GM19035 (cell line): ENCODE results near the gene NCDN.

Source experiments
- ATAC-seq: cut with Tn5 transposase; IDR thresholded peaks from one replicate; pipeline ENCODE4 v1.9.1; 2021; ENCODE audit not compliant: unreplicated experiment

NCDN gene, protein sequence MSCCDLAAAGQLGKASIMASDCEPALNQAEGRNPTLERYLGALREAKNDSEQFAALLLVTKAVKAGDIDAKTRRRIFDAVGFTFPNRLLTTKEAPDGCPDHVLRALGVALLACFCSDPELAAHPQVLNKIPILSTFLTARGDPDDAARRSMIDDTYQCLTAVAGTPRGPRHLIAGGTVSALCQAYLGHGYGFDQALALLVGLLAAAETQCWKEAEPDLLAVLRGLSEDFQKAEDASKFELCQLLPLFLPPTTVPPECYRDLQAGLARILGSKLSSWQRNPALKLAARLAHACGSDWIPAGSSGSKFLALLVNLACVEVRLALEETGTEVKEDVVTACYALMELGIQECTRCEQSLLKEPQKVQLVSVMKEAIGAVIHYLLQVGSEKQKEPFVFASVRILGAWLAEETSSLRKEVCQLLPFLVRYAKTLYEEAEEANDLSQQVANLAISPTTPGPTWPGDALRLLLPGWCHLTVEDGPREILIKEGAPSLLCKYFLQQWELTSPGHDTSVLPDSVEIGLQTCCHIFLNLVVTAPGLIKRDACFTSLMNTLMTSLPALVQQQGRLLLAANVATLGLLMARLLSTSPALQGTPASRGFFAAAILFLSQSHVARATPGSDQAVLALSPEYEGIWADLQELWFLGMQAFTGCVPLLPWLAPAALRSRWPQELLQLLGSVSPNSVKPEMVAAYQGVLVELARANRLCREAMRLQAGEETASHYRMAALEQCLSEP

DNA sequence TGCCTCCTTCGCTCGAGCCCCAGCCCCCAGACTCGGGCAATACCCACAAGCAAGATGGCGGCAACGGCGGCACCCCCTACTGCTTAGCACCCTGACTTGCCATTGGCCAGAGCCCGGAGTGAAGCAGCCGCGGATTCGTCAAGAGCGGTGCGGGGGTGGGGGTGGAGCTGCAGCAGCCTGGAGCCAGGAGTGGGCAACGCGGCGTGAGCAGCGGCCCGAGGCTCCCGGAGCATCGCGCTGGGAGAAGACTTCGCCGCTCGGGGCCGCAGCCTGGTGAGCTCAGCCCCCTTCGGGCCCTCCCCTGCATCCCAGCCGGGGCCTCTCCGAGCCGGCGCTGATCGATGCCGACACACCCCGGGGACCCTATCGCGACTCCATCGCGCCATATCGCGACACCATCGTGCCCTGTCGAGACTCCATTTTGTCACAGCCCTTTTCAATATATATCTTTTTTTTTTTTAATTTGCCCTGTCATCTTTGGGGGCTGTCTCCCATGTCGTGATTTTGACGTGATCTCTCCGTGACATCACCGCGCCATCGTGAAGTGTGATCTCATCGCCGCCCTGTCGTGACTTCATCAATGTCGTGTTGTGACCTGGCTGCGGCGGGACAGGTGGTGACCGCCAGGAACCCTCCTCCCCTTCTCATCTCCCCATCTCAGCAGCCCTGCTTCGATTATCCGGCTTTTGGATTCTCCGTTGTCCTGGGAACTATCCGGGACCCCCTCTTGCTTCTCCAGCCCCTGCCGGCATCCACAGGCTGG is at the start of gene NCDN:
Gene NCDN, plus strand, starts transcription at position 189 of the 763 bp plus-strand sequence. Its CDS starts 392 bp downstream, at position 581.
- peak; percentile 86 for ATAC-seq

DNA sequence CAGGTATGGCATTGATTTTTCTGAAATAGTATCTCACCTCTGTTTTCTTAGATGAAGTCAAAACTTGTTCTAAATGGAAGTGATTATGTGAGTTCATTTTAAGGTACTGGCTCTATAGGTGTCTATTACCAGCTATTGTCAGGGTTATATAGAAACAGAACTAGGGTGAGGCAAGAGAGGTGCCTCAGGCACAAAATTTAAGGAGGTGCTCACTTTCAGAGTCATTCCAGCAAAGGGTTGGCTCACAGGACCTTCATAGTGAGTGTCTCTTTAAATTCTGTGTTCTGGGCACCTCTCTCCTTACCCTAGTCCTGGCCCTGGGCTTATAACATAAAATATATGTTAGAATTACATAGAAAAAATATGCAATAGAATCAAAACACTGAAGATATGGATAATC is 49.7 kb upstream of the NCDN start:
- no peak for ATAC-seq

DNA sequence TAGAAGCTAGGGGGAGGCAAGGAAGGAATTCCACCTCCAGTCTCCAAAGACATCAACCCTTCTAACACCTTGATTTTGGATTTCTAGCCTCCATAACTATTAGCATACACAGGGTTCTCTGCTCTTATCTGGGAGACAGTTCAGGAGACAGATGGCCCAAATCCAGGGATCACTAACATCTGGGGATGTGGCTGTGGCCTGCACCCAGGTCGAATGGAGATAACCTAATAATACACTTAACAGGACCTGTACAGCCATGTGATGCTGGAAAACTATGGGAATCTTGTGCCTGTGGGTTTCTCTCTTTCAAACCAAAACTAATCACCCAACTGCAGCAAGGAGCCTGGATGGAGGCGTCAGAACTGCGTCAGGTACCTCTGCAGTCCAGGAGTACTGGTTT is 48.0 kb upstream of the NCDN start:
- no peak for ATAC-seq

DNA sequence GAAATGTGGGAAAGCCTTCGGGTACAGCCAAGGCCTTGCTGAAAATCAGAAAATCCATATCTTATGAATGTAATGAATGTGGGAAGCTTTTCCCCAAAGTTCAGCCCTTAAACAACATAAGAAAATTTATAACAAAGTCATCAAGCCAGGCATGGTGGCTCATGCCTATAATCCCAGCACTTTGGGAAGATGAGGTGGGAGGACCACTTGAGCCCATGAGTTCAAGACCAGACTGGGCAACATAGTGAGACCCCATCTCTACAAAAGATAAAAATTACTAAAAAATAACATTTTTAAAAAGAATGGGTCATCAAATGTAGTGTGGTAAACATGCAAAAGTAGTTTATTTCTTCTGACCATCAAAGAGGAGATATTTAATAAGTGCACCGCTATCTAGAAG is 46.3 kb upstream of the NCDN start:
- no peak for ATAC-seq

DNA sequence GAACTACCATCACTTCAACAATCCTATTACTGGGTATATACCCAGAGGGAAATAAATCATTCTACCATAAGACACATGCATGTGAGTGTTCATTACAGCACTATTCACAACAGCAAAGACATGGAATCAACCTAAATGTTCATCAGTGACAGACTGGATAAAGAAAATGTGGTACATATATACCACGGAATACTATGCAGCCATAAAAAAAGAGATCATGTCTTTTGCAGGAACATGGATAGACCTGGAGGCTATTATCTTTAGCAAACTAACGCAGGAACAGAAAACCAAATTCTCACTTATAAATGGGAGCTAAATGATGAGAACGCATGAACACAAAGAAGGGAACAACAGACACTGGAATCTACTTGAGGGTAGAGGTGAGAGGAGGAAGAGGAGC is 39.4 kb upstream of the NCDN start:
- no peak for ATAC-seq

DNA sequence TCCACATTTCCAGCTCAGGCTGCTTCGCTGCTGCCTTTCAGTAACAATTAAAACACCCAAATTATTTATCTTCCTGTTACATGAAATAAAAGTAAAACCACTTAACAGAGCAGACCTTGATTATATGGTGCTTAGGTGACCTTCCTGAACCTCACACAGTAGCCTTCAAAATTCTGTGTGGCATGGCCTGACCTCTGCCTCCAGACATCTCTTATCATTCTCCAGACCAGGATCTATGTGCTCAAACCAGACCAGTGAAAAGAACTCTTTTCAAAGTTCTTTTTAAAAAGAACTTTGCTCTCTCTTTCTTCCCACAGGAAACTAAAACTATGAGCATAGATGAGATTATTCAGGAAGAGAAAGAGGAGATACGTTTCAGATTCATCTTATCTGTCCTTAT is 38.2 kb upstream of the NCDN start:
- no peak for ATAC-seq

DNA sequence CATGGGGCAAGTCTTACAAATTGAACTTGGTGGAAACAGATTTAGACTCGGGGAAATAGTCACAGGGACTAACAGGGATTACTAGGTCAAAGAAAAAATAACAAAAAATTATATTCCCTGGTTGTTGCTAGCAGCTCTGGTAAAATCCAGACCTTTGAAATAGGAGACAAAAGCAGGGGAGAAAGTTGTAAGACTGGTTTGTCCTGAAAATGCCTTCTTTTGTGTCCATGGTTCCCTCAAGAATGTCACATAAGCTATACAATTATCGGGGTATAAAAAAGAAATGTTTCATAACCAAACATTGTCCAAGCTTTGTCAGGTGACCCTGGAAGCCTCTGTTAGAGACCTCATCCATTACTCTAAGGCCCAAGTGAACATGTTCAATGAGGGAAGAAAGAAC is 33.5 kb upstream of the NCDN start:
- no peak for ATAC-seq

DNA sequence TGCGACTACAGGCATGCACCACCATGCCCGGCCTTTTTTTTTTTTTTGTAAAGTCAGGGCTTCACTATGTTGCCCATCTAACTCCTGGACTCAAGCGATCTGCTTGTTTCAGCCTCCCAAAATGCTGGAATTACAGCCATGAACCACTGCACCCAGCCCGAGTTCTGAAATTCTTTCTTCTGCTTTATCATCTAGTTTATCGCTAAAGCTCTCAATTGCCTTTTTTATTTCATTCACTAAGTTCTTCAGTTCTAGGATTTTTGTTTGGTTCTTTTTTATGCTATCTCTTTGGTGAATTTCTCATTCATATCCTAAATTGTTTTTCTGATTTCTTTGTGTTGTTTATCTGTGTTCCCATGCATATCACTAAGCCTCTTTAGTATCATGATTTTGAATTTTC is 27.4 kb upstream of the NCDN start:
- ATAC-seq: no peak

DNA sequence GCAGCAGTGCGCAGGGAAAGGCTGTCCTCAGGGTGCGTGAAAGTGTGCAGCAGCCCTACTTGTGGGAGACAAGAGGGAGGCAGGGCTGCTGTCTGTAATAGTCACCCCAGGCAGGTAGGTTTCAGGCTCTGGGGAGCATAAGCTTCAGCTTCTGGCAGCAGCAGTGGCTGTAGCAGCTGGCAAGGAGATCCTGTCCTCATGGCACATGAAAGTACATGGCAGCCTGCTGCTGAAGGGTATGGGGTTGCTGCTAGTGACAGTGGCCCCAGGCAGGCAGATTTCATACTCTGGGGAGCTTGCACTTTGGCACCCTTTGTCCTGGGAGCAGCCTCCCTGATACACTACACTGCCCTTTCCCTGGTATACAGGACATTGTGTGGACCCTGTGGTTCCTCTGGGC is 26.7 kb upstream of the NCDN start:
- ATAC-seq: no peak

DNA sequence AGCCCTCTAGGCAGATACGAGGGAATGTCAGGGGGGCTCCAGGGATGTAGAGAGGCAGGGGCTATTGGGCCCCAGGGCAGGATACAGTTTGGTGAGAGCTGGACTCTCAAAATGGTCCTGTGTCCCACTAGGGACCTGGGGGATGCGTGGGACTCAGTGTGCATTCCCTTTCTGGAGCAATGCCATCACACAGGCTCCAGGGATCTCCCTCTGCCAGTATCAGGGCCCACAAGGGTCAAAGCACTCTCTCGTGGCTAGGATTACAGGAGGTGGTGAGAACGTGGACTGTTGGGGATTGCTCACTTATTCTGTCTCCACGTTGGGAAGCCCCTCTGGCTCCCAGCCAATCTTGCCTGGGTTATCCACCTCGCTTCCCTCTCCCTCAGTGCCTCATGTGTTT is 26.2 kb upstream of the NCDN start:
- ATAC-seq: no peak

DNA sequence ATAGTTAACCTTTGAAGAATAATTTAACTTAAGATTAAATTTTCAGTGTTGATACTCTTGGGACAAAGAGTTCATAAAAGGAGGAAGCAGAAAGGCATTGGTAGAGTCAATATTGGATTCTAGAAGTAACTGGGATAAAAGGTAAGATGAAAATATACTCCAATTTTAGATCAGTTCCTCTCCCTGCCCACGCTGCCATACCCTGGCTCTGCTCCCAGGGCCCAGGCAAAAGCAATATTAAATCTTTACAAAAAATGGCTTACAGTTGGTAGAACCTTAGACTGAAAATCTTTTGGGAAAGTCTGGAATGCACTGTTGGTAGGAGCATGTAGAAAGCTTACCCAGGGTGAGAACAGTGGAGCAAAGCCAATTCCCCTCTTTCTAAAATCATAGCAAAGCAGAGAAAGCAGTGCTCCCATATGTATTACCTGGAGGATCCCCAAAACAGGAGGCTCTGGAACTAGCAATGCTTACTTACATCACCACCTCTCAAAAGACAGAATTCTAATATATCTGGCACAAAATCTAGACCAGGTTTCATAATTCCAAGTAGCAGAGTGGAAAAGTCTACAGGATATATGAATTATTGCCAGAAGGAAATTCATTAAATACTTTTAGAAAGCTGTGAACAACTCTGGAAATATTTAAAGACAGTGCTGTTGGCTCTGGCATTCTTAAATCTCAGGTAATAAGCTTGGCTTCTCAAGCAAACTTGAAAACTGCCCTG is 24.9 kb upstream of the NCDN start:
- no peak for ATAC-seq

DNA sequence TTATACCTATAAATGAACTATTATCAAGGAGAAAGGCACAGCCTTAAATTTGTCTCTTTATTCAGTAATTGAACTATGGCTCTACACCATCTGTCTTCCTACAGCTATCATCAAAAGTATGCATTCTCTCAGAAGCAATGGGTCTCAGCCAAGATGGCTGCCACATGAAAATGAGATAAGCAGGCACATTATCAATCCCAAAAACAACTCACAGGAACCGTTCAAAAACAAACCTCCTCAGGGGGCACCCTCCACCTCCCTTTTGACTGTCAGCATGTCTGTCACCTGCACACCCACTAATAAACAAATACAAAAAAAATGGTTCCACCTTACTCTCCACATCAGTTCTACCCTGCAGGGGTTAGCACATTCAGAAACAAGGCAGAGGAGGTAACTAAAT is 24.0 kb upstream of the NCDN start:
- no peak for ATAC-seq

DNA sequence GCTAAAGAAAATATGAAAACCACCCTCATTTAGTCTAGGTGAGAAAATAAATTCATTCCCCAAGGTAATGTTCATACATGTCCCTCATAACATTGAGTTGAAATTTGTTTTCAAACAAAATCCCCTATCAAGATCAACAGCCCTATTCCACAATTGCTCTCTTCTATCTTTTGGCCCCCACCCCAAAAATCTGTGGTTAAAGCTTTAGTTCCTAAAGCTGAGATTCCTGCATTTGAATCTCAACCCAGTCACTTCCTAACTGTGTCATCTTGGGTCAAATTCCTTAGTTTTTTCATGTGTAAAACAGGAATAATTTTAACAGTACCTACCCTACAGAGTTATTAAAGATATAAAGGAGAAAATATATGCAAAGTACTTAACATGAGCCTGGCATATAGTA is 22.4 kb upstream of the NCDN start:
- no peak for ATAC-seq

DNA sequence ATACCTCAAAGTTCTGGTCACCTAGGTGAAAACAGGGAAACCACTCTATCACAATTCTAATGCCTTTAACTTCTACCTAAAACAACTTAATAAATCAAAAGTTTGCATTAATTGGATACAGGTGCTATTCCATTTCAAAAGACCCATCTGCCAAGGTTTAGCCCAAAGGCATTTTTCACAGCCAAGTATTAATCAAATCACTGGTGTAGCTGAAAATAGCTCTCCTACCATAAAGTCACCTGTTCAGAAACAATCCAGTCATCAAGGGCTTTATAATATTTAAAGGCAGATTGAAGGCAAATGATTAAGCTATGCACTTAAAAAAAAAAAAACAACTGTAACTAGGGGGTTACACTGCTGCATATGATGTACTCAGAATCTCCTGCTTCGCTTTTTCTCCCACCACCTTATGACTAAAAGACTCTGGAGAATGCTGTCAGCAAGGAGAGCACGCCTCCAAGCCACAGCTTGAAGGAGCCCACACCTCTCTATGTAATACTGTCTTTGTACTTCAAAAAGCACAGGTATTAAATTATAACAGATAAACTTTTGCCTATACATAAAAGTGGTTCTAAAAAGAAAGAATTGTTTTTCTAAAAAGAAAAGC is 20.9 kb upstream of the NCDN start:
- ATAC-seq: no peak

DNA sequence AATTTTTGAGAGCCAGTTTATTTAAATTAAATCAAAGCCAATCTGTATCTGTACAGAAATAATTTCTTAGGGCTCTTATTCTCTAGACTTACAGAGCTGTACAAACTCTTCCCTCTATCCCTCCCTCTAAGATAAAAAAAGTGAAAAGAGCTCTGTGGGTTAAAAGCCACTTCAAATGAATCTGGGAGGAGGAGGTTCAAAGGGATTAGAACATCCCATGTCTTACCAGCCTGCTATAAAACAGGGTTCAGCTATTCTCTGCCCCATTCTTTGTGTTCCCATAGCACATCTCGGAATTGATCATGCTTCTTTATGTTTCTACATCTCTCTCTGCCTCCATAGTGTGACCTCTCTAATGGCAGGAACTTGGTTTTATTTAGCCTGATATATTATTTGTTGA is 19.8 kb upstream of the NCDN start:
- no peak for ATAC-seq

DNA sequence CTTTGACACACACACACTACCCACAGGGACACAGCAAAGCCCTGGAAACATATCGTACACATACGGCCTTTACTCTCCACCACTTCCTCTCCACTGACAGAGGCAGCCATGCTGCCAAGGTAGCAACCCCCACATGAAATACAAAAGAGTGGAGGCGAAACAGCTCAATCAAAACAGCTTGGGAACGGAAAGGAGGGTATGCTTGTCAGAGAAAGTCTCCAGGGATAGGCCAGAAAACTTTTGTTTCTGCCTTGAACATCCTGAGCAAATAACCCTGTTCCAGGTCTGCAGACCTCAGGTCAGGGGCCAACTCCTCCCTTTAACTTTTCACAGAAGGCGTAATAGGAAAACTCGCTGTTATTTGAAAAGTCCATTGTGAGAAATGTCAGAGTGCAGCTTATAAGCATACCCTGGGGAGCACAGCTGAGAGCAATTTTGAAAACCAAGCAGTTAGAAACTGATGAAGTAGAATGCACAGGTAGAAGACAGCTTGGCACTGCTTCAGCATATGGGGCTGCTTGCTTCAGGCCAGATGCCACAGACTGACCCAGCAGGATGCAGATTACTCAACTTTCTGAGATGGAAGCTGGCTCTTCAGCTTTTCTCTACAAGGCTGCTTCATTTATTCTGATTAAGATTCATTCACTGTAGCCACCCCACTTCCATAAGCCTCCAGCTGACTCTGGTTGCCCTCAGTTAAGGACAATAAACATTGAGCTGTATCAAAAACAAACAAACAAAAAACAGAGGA is 18.4 kb upstream of the NCDN start:
- ATAC-seq: no peak

DNA sequence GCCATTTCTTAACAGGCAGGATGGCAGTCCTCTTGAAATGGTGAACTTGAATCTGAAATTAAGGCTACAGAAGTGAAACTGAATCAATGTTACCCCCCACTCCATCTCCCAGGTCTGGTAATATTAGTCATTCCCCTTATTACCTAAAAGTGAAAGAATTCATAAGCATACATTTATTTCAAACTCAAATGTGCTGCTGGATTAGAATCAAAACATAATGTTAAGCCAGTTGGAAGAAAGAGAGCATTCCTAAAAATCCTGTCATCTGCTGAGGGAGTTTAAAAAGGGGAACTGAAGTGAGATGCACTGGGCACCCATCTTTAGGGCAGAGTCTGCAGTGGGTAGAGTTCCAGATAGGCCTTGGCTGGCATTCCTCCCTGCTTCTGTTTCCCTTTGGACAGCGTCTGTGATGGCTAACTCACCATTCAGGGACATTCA is 17.8 kb upstream of the NCDN start:
- ATAC-seq: no peak

DNA sequence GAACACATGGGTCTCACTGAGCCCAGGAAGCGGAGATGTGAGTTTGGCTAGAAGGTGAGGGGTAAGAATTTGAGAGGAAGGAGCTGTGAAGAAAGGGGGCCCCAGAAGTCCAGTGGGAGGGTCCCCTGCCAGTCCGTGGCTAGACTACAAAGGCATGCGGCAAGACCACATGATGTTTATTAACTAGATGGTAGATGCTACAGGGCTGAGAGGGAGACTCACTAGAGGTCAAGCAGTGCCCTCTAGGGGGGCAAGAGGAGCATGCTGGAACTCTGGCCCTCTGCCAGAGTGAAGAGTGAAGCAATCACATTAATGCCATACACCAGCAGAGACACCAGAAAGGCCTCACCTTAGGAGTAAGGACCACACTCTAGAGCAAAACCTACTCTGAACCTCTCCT is 12.6 kb upstream of the NCDN start:
- no peak for ATAC-seq

DNA sequence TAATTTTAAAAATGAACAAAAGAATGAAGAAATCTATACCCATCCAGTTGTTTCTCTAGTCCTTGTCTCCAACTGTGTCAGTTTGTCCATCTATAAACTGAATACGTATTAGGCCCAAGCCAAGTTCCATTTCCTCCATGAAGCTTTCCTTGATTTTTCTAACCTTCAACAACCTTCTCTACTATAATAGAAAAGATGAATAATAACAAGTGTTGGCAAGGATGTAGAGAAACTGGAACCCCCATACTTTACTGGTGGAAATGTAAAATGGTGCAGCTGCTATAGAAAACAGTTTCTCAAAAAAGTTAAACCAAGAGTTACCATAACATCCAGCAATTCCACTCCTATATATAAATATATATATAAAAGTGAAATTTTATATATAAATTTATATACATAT is 11.0 kb upstream of the NCDN start:
- no peak for ATAC-seq

DNA sequence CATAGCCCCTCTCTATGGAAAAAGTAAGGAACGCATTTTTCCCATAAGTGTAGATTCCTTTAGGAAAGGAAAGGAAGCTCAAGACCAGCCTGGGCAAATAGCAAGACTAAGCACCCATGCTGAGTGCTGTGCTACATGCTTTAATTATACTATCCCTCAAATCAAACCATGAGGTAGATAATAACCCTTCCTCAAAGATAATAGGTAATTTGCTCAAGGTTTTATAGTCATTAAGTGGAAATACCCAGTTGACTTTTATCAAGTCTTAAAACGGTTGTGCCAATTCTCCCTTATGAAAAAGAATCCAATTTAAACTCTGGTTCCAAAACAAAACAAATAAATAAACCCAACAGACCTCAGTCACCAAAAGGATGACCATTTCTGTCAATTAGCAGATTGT is 3.7 kb upstream of the NCDN start:
- no peak for ATAC-seq
